ENCODE results near the gene CROCC.
A peak's percentile ranks its signal among the peaks of the same experiment; 100 is the strongest.
"Not testable (repeated sequence)": the region's sequence is repeated elsewhere in the genome, so short reads cannot be mapped to it uniquely, and the experiment has no call there.

The CROCC gene, protein sequence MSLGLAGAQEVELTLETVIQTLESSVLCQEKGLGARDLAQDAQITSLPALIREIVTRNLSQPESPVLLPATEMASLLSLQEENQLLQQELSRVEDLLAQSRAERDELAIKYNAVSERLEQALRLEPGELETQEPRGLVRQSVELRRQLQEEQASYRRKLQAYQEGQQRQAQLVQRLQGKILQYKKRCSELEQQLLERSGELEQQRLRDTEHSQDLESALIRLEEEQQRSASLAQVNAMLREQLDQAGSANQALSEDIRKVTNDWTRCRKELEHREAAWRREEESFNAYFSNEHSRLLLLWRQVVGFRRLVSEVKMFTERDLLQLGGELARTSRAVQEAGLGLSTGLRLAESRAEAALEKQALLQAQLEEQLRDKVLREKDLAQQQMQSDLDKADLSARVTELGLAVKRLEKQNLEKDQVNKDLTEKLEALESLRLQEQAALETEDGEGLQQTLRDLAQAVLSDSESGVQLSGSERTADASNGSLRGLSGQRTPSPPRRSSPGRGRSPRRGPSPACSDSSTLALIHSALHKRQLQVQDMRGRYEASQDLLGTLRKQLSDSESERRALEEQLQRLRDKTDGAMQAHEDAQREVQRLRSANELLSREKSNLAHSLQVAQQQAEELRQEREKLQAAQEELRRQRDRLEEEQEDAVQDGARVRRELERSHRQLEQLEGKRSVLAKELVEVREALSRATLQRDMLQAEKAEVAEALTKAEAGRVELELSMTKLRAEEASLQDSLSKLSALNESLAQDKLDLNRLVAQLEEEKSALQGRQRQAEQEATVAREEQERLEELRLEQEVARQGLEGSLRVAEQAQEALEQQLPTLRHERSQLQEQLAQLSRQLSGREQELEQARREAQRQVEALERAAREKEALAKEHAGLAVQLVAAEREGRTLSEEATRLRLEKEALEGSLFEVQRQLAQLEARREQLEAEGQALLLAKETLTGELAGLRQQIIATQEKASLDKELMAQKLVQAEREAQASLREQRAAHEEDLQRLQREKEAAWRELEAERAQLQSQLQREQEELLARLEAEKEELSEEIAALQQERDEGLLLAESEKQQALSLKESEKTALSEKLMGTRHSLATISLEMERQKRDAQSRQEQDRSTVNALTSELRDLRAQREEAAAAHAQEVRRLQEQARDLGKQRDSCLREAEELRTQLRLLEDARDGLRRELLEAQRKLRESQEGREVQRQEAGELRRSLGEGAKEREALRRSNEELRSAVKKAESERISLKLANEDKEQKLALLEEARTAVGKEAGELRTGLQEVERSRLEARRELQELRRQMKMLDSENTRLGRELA (N-terminal part only)
- total RNA-seq, result 81.7 to 99.8 reads per million in 2 donors

DNA sequence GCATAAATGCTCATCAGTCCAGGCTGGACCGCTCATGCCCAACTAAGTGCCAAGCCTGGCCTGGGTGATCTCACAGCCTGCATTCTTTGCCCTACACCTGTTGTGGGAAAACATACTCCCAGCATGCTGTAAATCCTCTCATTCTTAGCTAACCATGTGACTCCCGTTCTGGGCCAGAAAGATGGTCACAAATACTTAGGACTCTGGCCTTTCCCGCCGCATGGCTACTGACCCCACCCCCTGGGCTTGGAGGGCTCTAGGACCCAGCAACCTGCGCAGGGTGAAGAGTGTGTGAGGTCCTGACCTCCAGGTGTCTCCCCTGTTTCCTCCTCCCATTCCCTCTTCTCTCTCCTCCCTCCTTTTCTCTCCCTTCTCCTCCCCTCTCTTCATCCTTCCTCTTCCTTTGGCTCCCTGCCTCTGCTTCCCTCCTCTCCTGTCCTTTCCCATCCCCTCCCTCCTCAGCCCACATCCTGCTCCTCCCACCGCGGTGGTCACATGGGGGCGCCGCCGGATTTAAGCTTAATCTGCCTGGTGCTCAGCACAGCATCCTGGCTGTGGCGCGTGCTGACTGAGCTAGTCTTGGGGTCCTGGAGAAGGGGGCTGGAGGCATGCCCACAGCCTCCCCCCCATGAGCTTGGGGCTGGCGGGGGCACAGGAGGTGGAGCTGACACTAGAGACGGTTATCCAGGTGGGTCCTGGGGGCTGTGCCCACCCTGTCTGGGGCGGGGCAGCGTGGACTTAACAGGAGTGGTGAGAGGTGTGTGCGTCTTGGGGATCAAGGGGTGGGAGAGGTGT is at the start of gene CROCC:
Gene CROCC, plus strand, starts transcription at position 541 of the 795 bp plus-strand sequence. Its CDS starts 88 bp downstream, at position 629.
- peak in 2 of 5 experiments; percentile 36 to 42 for DNase-seq

DNA sequence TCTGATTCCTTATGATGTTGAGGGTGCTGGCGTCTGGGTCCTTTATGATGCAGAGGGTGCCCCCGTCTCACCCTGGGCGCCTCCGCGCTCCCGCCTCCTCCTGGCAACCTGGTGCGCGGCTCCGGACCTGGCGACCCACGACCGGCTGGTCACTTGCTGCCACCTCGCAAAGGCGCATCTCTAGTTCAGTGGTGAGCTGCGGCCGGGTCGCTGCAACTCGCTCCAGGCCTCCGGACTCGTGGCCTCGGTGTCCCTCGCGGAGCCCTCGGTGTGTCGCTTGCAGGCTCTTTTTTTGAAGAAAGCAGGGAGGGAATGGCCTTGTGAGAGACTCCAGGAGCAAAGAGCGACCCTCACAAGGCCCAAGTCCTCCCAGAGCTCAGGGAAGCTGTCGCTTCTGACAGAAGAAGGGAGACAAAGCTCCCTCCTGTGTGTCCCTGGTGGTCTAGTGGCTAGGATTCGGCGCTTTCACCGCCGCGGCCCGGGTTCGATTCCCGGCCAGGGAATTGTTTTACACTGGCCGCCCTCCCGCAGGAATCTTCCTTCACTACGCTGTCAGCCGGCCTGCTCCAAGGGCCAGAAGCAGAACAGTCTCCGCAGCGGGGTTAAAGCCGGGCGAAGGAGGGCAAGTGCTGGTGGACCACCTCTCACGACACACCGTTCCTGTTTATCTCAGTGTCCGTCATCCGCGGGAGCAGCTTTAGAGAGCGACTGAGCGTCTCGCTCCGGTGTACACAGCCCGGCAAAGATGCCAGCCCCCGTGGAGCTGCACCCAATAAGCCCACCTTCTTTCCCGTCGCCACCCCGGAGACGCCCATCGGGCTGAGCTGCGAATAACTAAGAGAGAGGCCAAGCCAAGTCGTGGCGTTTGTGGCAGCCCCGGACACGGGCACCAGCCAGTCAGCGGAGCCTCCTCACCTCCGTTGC is 49.3 kb upstream of the CROCC start:
- peak in 2 of 5 experiments; percentile 6 to 31 for DNase-seq

DNA sequence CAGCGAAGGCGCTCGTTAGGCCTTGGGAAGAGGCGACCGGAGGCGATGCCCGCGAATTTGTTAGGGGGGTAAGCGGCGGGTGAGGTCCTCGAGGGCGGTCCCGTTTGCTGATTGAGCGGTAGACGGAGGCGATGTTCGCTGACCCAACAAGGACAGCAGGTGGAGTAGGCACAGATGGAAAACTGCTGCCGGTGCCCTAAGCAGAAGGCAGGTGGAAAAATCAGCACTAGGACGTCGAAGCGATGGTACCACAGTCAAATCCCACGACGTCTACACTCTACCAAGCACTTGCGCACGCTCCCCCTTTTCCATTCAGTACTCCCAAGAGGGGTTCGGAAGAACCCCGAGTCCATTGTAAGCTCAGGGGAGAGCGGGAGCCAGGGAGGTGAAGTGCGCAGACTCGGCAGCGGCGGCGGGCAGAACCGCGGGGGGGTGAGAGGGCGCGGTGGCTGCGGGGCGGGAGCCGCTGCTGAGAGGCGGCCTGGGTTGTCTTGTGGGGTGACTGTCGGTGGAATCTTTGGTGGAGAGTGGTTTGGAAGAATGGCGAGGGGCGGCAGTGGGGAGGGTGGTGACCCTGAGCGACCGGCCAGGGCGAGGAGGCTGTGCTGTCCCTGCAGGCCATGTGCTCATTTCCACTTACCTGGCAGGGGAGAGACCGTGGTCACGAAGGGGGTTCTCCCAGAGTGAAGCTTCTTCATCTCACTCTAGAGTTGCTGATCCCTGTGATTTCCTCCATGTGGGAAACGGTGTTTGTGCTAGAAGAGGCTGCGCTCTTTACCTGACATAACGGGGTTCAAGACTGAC is 48.5 kb upstream of the CROCC start:
- DNase-seq, result peak in 3 of 5 experiments; percentile 19 to 53 (median 47)

DNA sequence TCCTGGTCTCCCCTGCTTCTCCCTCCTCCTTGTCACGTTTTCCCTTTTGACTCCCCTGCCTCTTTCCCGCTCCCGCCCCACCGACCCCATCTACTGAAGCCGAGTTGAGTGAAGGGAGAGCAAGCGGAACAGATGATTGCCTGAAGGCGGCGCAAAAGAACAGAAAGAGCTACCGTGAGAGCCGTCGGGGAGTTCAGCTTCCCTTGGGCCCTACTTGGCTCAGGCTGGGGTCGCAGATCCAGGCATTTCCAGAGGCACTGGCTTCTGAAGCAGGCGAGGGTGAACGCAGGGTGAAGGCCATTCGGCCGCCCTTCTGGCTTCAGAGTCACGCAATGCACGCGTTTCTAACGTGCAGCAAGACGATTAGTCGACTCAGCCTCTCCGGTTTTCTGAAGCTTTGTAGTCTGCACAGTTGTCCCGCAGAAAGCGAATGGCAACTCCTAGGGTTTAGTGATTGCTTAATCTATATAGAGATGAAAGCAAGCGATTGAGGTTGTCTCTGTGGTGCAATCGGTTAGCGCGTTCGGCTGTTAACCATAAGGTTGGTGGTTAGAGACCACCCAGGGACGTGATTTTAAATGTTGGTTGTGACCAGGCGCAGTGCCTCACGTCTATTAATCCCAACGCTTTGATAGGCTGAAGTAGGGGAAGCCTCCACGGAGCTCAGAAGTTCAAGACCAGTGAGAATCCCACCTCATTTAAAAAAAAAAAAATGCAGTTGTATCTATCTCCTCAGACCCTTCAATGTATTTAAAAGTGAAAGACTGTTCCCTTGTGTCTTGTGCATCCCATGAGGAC is 46.6 kb upstream of the CROCC start:
- DNase-seq, result not testable (repeated sequence)

DNA sequence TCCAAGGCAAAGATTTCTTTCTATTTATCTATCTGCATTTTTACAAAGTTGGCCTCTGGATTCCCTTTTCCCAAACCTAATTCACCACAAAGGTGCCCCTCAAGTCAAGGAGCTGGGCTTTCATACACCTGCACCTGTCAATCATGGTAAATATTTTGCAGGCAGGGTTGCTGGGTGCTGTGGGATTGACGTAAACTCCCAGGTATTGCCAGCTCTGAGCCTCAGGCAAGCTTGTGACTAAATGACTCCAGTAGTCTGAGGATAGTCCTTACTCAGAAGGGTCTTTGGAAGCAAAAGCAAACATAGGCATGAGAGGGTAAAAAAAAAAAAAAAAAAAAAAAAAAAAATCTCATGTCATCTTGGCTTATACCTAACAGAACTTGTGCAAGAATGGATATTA is 40.0 kb upstream of the CROCC start:
- DNase-seq, result not testable (repeated sequence)

DNA sequence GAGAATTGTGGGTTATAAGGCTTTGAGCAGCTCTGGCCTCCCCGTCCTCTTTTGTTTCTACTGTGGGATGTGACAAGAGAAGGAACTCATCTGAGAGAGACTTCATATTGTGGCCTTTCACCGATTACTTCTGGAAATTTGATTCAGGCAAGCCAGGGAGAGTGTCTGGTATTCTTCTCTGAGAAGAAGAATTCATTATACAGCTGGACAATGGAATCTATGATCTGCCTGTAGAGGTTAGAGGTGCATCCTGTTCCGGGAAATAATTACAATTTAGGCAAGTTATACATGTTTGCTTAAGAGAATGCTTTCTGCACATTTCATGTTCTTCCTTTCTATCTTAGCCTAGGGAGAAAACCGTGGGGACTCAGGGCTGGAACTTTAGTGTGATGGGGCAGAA is 38.7 kb upstream of the CROCC start:
- no peak for DNase-seq

DNA sequence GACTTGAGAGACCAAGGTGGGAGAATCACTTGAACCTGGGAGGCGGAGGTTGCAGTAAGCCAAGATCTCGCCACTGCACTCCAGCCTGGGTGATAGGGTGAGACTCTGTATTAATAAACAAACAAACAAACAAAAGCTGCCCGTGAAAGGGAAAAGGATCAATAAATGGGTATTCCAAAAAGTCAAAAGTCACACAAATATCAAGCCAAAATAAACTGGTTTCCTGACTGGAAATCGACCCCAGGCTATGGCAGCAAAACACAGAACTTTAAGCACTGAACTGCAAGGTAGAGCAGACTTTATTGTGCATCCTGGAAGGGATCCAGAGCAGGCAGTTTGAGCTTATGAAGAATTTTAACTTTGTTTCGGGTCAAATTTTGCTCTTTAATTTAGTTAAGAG is 37.2 kb upstream of the CROCC start:
- DNase-seq, result not testable (repeated sequence)

DNA sequence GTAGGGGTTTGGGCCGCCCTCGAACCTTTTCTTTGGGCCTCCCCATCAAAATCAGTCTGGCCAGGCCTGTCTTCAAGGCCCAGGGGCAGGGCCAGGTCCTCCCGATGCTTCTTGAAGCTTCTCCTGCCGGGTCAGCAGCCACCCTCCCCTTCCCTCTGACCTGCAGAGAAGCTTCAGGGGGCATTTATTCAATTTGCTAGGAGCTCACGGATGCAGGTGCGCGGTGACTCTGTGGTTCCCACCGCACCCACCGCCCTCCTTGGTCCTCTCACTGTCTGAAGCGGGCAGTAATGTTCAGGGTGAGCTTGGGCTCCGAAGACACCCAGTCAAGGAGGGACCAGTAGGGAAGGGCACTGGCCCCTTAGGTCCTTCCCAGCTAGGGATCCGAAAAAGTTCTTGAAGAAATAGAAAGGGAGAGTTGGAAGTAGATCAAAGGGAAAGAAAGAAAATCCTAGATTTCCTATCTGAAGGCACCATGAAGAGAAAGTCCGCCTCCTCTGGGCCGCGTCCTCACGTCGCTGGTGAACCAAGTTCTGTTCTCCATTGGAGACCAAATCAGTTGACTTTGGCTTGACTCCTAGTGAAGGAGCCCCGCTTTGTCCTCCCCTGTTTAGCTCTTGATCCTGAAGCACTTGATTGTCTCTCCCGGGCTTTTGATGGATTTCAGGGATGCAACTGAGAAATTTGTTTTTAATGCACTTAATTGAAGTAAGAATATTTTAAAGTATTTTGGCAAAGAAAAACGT is 34.7 kb upstream of the CROCC start:
- no peak for DNase-seq

DNA sequence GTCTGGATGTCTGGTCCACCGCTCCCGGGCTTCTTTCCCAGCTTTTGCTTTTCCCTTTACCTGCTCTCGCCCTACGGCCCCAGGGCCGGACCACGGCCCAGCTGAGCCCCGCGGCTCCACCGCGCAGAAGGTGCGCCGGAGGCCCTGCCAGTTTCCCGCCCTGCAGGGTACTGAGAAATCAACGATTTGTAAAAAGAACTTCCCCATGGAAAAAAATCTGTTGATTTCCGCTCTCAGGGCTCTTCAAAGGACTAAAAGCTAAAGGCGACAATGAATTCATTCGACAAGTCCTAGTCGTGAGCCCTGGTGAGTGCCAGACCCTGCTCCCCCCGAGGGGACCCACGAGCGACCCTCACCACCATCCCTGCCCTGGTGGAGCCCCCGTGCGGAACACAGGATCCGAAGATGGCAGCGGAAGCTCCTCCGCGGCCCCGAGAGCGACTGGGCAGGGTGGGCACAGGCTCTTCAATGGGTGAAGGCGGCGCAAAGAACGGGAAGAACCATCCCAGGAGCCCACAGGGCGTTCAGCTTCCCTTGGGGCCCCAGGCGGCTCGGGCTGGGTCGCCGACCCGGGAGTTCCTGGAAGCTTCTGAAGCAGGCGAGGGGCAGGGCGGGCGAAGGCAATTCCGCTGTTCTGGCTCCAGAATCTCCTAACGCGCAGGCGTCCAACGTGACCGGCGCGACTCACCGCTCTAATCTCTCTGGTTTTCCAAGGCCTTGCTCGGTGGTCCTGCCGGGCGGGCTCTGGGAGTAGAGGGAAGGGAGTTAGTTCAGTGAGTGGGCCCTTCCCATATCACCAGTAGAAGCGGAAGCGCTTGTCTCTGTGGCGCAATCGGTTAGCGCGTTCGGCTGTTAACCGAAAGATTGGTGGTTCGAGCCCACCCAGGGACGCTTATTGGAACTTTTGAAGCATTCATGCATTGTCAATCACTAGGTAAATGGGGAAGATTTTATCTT is 32.6 kb upstream of the CROCC start:
- peak in 4 of 5 experiments; percentile 25 to 50 (median 36) for DNase-seq

DNA sequence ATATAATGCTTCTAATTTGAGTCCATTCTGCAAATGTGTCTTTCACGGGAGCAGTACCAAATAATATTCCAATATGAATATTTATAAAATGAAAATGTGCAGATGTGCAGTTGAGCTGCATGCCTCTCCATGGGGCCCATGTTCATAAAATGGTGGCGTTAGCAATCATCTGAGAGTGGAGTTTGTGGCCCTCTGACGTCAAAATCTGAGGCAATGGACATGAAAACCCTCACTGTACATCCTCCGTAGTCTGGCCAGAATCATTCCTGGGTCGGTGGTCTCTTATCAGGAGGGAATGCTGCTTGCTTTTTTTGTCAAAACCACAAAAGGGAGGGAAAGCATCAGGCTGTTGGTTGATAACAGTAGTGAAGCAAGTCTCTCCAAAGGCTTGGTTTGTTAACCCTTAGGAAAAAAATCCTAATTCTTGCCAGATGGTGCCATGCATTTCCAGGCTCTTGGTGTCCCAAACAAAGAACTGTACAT is 31.2 kb upstream of the CROCC start:
- not testable (repeated sequence) for DNase-seq

DNA sequence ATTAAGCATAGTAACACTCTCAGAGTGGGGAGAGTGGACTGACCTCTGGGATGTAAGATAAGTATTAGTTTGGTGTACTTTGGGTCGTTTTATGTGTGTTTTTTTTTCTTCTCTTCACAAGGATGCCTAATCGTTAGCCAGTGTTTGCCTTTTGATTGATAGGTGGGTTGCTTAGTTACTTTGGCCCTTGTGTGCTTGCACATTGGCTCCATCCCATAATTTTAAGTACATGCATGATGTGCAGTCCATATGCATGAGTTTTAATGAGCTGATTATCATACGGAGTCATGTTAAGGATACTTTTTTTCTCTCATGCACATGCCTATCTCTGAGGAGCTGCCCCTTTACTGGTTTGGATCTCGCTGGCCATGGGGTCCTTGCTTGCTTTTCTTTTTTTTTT is 30.7 kb upstream of the CROCC start:
- DNase-seq, result not testable (repeated sequence)

DNA sequence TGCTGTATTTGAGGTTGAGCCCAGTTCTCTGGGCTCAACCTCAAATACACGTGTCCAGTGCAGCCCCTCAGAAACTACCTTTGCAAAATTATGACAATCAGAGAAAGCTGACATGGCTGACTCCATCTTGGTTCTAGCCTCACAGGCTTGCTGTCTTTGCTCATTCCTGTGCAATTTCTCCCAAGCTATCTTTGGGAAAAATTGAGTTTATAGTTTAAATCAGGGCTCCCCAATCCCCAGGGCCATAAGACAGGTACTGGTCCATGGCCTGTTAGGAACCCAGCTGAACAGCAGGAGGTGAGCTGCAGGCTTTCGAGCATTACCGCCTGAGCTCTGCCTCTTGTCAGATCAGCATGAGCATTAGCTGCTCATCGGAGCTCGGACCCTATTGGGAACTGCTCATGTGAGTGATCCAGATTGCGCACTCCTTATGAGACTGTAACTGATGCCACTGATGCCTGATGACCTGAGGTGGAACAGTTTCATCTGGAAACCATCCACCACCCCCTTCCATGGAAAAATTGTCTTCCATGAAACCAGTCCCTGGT is 28.7 kb upstream of the CROCC start:
- not testable (repeated sequence) for DNase-seq

DNA sequence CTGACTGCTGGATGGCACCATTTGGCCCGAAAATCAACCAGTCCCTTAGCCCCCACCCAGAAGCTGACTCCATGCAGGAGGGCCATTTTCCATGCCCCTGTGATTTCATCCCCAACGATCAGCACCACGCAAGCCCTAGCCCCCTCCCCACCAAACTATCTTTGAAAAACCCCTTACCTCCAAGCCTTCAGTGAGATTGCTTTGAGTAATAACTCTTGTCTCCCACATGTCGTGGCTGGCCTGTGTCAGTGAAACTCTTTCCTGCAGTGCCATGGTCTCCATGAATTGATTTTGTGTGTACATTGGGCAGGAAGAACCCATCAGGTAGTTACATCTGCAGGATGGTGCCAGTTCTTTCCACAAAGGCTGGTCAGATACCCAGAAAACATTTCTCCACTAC is 27.9 kb upstream of the CROCC start:
- DNase-seq, result not testable (repeated sequence)

DNA sequence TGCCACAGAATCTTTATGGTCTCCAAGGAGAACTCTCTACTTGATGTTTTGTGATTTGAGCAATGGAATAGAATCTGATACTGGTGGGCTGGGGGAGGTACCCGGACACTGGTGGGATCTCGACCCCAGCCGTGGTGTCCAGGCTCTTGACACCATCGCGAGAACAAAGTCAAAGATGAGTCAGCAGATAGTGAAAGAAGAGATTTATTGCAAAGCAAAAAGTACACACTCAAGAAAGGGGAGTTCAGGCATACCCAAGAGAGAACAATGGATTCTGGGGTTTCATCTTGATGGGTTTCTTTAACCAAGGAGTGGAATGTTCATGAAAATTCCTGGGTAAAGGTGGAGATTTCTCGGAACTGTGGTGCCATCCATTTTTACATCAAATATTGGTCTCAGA is 27.4 kb upstream of the CROCC start:
- DNase-seq, result not testable (repeated sequence)

DNA sequence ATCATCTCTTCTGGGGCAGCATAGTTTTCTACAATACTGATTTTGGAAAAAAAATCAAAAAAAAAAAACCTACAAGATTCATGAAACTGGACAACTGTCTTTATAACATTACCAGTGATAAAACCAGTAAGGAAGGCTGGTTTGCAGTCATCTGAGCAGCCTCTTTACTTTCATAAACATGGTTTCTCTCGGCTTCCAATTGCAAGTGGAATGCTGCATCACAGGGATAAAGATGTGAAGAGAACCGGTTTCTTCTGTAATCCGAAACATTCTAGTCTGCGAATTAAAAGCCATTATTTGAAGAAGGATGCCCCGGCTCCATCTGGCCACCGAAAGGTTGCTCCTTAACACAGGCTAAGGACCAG is 26.5 kb upstream of the CROCC start:
- not testable (repeated sequence) for DNase-seq

DNA sequence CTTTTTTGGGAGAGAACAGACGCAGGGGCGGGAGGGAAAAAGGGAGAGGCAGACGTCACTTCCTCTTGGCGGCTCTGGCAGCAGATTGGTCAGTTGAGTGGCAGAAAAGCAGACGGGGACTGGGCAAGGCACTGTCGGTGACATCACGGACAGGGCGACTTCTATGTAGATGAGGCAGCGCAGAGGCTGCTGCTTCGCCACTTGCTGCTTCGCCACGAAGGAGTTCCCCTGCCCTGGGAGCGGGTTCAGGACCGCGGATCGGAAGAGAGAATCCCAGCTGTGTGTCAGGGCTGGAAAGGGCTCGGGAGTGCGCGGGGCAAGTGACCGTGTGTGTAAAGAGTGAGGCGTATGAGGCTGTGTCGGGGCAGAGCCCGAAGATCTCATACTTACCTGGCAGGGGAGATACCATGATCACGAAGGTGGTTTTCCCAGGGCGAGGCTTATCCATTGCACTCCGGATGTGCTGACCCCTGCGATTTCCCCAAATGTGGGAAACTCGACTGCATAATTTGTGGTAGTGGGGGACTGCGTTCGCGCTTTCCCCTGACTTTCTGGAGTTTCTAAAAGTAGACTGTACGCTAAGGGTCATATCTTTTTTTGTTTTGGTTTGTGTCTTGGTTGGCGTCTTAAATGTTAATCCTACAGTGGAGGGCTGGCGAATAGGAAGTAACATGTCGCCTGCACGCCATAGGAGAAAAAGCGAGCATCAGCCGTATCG is 26.0 kb upstream of the CROCC start, which contains the start of gene RNU1-2:
Gene RNU1-2, plus strand, starts transcription at position 383 of the 718 bp plus-strand sequence.
- peak; percentile 63 to 96 (median 78) for DNase-seq

Measured in T-helper 2 cell (primary cell).